Measurements from ENCODE around the gene RPGRIP1L. TPM values are rescaled to one million over a fixed set of nuclear protein-coding genes. Genes with fewer than 3 reads are reported as not detected.

RPGRIP1L gene
- total and polyA plus RNA-seq, 9 of the 15 experiments (the other 6 are each of a cell fraction or from before 2014, with no cell fraction given), result 3.2 to 7.7 (median 5.8) TPM

DNA sequence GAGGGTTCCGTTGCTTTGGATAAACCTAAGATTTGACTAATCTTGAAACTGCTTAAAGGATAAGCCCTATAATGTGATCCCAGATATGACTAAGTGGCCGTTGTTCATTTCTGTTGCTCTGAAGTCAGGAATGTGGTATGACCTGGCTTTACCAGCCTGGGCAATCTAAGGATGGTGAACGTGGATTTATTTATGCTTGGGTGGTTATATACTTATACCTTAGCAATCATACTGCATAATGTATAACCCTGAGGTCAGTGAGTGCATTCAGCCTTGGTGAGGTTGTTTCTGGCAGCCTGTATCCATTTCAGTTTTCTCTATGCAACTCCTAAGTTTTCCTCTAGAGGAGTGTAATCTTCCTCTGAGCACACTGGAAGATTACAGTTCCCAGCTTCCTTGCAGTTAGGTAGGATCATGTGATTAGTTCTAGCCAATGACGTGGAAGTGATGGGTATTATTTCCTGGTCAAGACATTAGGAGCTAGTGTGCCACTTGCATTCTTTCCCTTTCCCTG lies 42.2 kb upstream of the RPGRIP1L start (continued):
- TF ChIP-seq SNAPC5 (CRISPR knock-in tag; IDR thresholded peaks at IDR 0.05) (no peak), XRCC5 (IDR thresholded peaks at IDR 0.05; ENCODE audit: low read depth, low read length) (no peak), ESRRA (IDR thresholded peaks at IDR 0.05; ENCODE audit: borderline replicate concordance, low read depth) (no peak), SUPT5H (IDR thresholded peaks at IDR 0.05) (no peak), FOS (IDR thresholded peaks at IDR 0.05; ENCODE audit: extremely low read depth, insufficient read length) (no peak), TARDBP (IDR thresholded peaks at IDR 0.05) (no peak), NCOA4 (IDR thresholded peaks at IDR 0.05; ENCODE audit: partially characterized antibody) (no peak), RBM39 (optimal IDR thresholded peaks at IDR 0.05; ENCODE audit: low read depth, low read length) (no peak)
- TF ChIP-seq, protein P1, sequence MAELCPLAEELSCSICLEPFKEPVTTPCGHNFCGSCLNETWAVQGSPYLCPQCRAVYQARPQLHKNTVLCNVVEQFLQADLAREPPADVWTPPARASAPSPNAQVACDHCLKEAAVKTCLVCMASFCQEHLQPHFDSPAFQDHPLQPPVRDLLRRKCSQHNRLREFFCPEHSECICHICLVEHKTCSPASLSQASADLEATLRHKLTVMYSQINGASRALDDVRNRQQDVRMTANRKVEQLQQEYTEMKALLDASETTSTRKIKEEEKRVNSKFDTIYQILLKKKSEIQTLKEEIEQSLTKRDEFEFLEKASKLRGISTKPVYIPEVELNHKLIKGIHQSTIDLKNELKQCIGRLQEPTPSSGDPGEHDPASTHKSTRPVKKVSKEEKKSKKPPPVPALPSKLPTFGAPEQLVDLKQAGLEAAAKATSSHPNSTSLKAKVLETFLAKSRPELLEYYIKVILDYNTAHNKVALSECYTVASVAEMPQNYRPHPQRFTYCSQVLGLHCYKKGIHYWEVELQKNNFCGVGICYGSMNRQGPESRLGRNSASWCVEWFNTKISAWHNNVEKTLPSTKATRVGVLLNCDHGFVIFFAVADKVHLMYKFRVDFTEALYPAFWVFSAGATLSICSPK (IDR thresholded peaks at IDR 0.05; ENCODE audit: borderline replicate concordance), result no peak

- Histone ChIP-seq H3K9ac (ENCODE audit: insufficient read depth in 1 of 2, low read depth in 2 of 2, low read length in 2 of 2) (no peak overlapping the region), H3K4me3 (no peak overlapping the region), H3K79me2 (ENCODE audit: control insufficient read depth, insufficient read depth, low read length) (no peaks in the 10 kb centered on the region), H3K36me3 (ENCODE audit: control insufficient read depth, insufficient read depth, low read length) (no peaks in the 10 kb centered on the region), H2AFZ (ENCODE audit: low read depth, low read length) (no peak overlapping the region), H3K27ac (ENCODE audit: extremely low read depth, low read depth, low read length) (no peak overlapping the region), H3K27me3 (ENCODE audit: control insufficient read depth in 2 of 2, insufficient read depth in 2 of 2, low read length in 2 of 2) (no peaks in the 10 kb centered on the region), H3K4me1 (replicated peaks in 1 of 2; ENCODE audit: control insufficient read depth in 2 of 2, insufficient read depth in 2 of 2, low read length in 2 of 2) (peaks cover 0 to 3% of the 10 kb centered on the region in 2 experiments; a peak in 1 of 5 replicates), H3K9me1 (ENCODE audit: control insufficient read depth, insufficient read depth, low read length) (no peaks in the 10 kb centered on the region), H3K9me3 (replicated peaks; ENCODE audit: control insufficient read depth, insufficient read depth, low read depth, low read length) (no peaks in the 10 kb centered on the region), H4K20me1 (replicated peaks; ENCODE audit: control insufficient read depth, insufficient read depth, low read length) (no peaks in the 10 kb centered on the region), H3K4me2 (ENCODE audit: insufficient read depth, low read length) (no peak overlapping the region)
- 34% methylated on average over 3 of the region's 3 CpGs for whole genome bisulfite sequencing (ENCODE audit: insufficient coverage, low coverage, missing lambda C conversion rate)
- ATAC-seq (no peak), FAIRE-seq (no peak), DNase-seq (ENCODE audit: extremely low read depth in 1 of 4, low spot score in 3 of 4) (no peak)
- intact Hi-C loops (cut with micrococcal nuclease) (no loop called here), in situ Hi-C loops (cut with MboI) (no loop called here)
- ChIA-PET CTCF (ENCODE audit: low intra/inter-chr PET ratio) (no interaction called here), POLR2A (interaction anchor here (0.6 kb wide), 1 partner anchor 41 kb away, joined by 3 read pairs; the partner anchor contains the start of gene FTO)
- no TSS peak for BruUV-seq (replicated peaks)
- TF ChIP-seq MBD2 (IDR thresholded peaks at IDR 0.05; ENCODE audit: borderline replicate concordance, low read depth) (no peak), ZNF561 (CRISPR knock-in tag; conservative IDR thresholded peaks at IDR 0.05) (no peak), SP2 (IDR thresholded peaks at IDR 0.05; ENCODE audit: extremely low read depth, low read depth, low read length, poor library complexity, severe bottlenecking) (no peak)
Observed at GRCh38 chr16:53745086-53745485, 41.4 kb upstream of the RPGRIP1L start.
